ENCODE data around the gene CD83. TPM values are rescaled to one million over a fixed set of nuclear protein-coding genes. Genes with fewer than 3 reads are reported as not detected.

Gene CD83
- total and polyA plus RNA-seq, 9 of the 15 experiments (the other 6 are each of a cell fraction or from before 2014, with no cell fraction given), result 2.5 to 4.1 (median 3.4) TPM

- TF ChIP-seq ZBTB1 (CRISPR knock-in tag; IDR thresholded peaks at IDR 0.05; ENCODE audit: borderline replicate concordance, low read depth) (no peak), KAT8 (IDR thresholded peaks at IDR 0.05; ENCODE audit: low read depth) (no peak), CBX3 (IDR thresholded peaks at IDR 0.05; ENCODE audit: borderline replicate concordance in 1 of 2, low read length in 2 of 2) (peak in 1 of 2 experiments; percentile 28; a peak in 1 of 3 replicates), CXXC5 (CRISPR knock-in tag; IDR thresholded peaks at IDR 0.05) (peak; percentile 31; the same call in 1 of the 2 replicates), XRCC5 (IDR thresholded peaks at IDR 0.05; ENCODE audit: low read depth, low read length) (peak; percentile 91), PTBP1 (IDR thresholded peaks at IDR 0.05; ENCODE audit: low read depth, low read length) (no peak), ZMIZ1 (IDR thresholded peaks at IDR 0.05; ENCODE audit: low read depth in 2 of 2, low read length in 2 of 2) (0 out of 4 replicates have a peak, but pooled peaks of 1 of the 2 experiments have one; percentile 32), KLF16 (IDR thresholded peaks at IDR 0.05) (peak; percentile 22; the same call in 1 of the 2 replicates), VEZF1 (CRISPR knock-in tag; IDR thresholded peaks at IDR 0.05) (peak; percentile 65; the same call in 1 of the 2 replicates), ATF7 (IDR thresholded peaks at IDR 0.05) (peak; percentile 34; the same call in 1 of the 2 replicates), NCOA1 (IDR thresholded peaks at IDR 0.05; ENCODE audit: low read depth) (no peak), LEF1 (IDR thresholded peaks at IDR 0.05) (no peak), BRD9 (IDR thresholded peaks at IDR 0.05; ENCODE audit: low read depth, partially characterized antibody) (no peak), TARDBP (IDR thresholded peaks at IDR 0.05) (peak; percentile 28; the same call in 1 of the 2 replicates)
- TF ChIP-seq, protein P1, sequence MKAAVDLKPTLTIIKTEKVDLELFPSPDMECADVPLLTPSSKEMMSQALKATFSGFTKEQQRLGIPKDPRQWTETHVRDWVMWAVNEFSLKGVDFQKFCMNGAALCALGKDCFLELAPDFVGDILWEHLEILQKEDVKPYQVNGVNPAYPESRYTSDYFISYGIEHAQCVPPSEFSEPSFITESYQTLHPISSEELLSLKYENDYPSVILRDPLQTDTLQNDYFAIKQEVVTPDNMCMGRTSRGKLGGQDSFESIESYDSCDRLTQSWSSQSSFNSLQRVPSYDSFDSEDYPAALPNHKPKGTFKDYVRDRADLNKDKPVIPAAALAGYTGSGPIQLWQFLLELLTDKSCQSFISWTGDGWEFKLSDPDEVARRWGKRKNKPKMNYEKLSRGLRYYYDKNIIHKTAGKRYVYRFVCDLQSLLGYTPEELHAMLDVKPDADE (conservative IDR thresholded peaks at IDR 0.05; ENCODE audit: control insufficient read depth, low read depth, low read length), result 0 out of 2 replicates have a peak, but pooled peaks have one; percentile 5
These were observed 27.1 kb downstream of the CD83 start (continued) for GRCh38 chr6:14144678-14145113.

All from K562 (cell line).